ENCODE measurements around the gene HBG1.

DNA sequence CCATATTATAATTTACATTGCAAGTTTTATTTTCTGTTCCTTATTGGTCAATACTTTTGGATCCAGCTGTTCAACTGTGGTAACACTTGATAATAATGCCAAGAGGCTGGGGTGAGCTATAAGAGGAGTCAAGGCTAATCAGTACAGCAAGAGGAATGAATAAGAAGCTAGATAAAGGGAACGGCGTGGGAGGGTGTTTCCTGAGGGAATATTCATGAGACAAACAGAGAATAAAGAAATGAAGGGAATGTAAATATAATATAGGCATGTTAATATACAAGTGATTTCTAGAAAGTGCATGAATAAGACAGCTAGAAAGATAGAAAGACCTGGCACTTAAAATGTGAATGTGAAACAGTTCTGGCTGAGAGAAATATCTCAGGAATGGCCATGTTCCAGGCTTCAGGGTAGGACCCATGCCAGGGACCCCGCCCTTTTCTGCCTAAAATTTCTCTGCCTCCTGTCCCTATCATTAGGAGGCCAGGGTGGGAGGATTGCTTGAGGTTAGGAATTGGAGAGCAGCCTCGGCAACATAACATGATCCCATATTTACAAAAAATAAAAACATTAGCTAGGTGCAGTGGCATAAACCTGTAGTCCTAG is 48.2 kb upstream of the HBG1 start:
- no peak for TF ChIP-seq POLR2A (IDR thresholded peaks at IDR 0.05)
- TF ChIP-seq, protein P1, sequence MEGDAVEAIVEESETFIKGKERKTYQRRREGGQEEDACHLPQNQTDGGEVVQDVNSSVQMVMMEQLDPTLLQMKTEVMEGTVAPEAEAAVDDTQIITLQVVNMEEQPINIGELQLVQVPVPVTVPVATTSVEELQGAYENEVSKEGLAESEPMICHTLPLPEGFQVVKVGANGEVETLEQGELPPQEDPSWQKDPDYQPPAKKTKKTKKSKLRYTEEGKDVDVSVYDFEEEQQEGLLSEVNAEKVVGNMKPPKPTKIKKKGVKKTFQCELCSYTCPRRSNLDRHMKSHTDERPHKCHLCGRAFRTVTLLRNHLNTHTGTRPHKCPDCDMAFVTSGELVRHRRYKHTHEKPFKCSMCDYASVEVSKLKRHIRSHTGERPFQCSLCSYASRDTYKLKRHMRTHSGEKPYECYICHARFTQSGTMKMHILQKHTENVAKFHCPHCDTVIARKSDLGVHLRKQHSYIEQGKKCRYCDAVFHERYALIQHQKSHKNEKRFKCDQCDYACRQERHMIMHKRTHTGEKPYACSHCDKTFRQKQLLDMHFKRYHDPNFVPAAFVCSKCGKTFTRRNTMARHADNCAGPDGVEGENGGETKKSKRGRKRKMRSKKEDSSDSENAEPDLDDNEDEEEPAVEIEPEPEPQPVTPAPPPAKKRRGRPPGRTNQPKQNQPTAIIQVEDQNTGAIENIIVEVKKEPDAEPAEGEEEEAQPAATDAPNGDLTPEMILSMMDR (IDR thresholded peaks at IDR 0.05) = no peak
